Stimulated activated CD4-positive, alpha-beta T cell treated with anti-CD3 and anti-CD28 coated beads, Interleukin-4, amount 100 ng/mL, for 4 hours (primary cell): ENCODE measurements around the gene SIRT3.

Experiments used
- DNase-seq, 2 experiments: peaks; one replicate each; pipeline ENCODE4 v3.0.0-alpha.2; 2020

Gene SIRT3

DNA sequence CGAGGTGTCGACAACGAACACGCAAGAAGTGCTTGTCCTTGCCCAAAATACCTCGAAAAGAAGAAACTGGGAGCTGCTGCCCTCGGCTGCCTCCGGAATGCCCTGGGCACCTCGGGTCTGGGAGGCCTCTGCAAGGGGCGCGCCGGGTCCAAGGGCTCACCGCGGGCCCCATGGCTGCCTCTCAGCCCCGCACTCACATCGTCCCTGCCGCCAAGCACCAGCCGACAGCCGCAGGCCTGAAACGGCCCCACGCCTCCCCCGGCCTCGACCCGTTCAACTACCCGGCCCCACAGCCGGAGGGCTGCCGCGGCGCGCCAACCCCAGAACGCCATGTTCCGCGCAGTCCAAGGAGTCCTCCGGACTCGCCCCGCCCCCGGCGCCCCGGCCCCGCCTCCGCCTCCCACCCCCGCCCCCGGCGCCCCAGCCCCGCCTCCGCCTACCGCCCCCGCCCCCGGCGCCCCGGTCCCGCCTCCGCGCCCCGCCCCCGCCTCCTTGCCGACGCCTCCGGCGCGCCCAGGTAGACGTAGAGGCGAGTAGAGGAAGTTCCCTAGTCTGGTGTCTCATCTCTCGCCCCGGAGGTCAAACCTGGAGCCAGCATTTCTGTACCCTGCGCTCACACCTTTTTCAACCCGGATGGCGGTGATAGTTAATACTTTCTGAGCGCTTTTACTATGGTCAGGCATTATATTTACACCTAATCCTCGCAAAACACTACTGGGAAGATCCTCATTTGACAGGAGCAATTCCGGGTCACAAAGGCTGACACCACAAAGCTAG is at the start of gene SIRT3:
Gene SIRT3 (minus strand): TSS at position 346 of the 777 bp plus-strand sequence. CDS start 14 bp downstream, at position 332.
- DNase-seq, result peak; percentile 77 to 83

DNA sequence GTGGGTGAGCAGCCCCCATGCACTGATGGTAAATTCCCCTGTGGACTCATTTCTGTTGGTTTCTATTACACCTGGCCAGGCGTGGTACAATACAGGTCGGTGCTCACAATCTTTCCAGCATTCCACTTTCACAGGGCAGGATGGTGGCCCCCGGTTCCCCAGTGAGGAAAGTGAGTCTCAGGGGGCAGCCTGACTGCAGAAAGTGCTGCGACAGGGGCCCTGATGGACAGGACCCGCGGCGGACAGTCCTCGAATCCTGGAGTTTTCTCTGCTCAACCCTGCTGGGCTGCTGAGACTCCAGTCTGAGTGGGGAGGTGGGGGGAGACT is 49.7 kb upstream of the SIRT3 start:
- DNase-seq, result no peak

- no peak for DNase-seq
Observed at GRCh38 chr11:285021-285893, 49.1 kb upstream of the SIRT3 start.

GRCh38 chr11:284105-285020 is 48.2 kb upstream of the SIRT3 start:
- peak in 1 of 2 experiments; percentile 0 for DNase-seq

DNA sequence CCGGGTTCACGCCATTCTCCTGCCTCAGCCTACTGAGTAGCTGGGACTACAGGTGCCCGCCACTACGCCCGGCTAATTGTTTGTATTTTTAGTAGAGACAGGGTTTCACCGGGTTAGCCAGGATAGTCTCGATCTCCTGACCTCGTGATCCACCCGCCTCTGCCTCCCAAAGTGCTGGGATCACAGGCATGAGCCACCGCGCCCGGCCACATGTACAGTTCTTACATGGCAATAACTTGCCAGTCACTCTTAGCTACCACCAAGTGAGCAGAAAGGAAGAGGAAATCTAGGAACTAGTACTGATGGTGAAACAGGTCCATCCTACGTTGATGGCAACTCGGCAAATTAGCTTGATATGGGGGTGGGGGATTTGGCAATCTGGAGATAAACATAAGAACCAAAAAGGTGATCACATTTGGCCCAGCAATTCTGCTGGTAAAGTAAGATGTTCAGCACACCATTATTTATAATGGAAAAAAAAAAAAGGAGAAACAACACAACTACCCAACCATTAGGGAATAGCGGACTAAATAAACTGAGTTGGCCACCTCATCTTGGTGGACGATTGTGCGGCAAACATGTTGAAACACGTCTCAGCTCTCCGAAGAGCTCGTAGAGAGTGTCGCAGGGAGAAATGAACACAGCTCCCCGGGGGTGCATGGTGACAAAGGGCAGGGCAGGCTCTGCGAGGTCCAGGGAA is 47.4 kb upstream of the SIRT3 start:
- DNase-seq, result no peak

GRCh38 chr11:282630-283360 is 46.7 kb upstream of the SIRT3 start:
- no peak for DNase-seq

DNA sequence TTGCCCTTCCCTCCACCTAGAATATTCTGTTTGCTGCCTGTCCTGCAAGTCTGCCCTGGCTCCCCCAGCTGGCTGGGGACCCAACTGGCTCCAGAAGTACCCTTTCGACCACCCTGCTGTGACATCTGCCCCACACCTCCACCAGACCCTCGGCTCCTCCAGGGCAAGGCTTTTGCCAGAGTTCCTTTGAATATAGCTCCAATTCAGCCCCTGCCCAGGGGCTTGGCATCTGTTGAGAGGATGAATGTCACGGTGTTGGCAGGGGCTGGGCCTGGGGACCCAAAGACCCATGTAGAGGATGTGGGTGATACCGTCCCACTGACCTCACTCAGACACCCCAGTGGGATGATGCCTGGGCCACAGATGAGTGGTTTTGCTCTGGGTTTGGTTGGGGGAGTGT is 46.0 kb upstream of the SIRT3 start:
- no peak for DNase-seq

DNA sequence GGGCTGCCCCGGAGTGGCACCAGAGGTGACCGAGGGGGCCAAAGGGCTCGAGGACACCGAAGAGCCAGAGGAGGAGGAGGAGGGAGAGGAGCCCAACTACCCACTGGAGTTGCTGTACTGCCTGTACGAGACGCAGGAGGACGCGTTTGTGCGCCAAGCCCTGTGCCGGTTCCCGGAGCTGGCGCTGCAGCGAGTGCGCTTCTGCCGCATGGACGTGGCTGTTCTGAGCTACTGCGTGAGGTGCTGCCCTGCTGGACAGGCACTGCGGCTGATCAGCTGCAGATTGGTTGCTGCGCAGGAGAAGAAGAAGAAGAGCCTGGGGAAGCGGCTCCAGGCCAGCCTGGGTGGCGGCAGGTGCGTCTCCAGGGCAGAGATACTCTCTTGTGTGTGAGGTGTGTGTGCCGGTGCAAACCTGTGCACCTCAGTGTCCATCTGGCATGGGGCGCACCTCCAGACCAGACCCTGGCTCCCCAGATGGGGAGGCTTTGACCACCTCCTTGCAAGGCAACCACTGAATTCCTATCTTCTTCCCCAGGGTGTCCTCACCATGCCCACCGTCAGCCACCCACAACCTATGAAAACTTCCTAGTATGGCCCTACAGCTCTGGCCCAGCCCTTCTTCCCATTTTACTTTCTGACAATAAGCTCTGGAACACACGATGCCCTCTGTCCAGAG is 45.5 kb upstream of the SIRT3 start:
- DNase-seq, result no peak

- DNase-seq, result no peak
Observed at GRCh38 chr11:280706-281485, 44.8 kb upstream of the SIRT3 start.

DNA sequence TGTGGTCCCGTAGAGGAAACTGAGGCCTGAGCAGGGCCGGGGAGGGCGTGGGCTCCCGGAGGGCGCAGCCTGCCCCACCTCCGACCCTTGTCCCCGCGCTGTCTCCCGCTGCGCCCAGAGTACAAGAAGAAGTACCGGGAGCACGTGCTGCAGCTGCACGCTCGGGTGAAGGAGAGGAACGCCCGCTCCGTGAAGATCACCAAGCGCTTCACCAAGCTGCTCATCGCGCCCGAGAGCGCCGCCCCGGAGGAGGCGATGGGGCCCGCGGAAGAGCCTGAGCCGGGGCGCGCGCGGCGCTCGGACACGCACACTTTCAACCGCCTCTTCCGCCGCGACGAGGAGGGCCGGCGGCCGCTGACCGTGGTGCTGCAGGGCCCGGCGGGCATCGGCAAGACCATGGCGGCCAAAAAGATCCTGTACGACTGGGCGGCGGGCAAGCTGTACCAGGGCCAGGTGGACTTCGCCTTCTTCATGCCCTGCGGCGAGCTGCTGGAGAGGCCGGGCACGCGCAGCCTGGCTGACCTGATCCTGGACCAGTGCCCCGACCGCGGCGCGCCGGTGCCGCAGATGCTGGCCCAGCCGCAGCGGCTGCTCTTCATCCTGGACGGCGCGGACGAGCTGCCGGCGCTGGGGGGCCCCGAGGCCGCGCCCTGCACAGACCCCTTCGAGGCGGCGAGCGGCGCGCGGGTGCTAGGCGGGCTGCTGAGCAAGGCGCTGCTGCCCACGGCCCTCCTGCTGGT is 44.0 kb upstream of the SIRT3 start:
- peak; percentile 47 to 48 for DNase-seq

GRCh38 chr11:279040-279965 is 43.2 kb upstream of the SIRT3 start:
- DNase-seq, result no peak

DNA sequence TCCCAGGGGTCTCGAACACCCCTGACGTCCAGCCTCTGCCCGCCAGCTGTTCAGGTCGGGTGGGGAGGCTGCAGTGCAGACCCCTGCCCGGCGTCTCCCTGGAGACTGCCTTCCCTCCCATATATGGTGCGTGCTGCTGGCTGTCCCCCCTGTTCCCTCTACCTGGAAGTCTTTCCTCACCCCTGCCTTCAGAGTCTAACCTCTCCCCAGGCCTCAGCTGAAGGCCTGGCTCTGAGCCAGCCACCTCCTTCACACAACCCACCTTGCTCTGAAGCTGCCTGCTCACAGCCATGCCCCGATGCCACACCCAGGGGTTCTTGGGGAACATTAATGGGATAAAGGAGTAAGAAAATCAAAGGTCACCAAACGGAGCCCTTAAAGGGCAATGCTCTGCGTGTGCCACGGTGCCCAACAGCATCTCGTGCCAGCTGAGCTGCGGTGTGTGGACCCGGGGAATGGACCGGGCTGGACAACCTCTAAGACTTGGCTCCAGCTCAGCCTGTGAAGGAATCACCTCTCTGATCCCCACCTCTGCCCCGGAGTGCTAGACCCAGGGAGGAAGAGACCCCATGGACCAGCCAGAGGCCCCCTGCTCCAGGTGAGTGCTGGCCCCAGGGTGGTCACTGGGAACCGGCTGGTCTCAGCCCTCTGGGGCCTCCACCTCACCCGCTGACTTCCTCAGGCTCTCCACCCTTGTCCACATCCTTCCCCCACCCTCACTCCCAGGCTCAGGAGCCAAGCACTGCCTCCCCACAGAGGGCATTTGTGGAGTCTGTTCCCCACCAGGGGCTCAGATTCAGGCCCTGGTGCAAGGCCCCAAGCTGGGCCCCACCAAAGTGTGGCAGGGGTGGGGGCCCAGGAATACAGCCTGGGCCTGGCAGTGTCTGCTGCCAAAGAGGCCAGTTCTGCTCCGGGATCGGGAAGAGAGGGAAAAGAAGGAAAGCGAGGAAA is 42.1 kb upstream of the SIRT3 start, which contains the start of gene NLRP6:
Gene NLRP6 (plus strand): TSS at position 407 of the 951 bp plus-strand sequence. CDS start 163 bp downstream, at position 570.
- no peak for DNase-seq

- no peak for DNase-seq
Observed at GRCh38 chr11:276219-276618, 40.1 kb upstream of the SIRT3 start.

- DNase-seq, result no peak
Observed at GRCh38 chr11:272931-273198, 36.7 kb upstream of the SIRT3 start.

DNA sequence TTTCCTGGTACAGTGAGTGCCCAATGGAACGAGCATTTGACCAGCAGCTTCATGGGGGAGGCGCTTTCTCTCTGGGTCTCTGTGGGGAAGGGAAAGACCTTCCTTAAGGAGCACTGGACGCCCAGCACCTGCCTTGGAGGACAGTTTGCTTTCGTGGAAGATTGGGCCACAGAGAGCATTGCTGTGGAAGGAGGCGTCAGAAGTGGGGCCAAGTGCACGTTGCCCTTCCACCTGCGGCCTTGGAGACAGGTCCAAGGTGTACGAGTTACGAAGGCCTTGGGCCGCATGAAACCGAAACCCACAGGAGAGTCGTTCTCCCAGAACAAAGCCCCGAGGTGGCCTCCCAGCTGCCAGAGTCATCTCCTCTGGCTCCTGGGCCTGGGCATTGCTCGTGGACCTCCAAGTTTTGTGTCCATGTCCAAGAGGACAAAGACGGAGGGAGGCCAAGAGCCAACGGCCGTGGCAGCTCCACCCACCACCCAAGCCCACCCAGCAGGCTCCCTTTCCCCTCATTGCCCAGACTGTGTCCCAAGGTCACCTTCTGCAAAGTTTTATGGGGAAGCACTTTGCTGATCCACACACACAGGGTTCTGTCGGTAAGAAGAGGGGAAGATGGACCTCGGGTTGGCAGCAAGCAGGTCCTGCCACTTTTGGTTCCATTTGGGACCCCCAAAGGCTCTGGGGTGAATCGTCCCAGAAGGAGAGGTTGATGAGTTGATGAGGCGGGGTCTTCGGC is 36.2 kb upstream of the SIRT3 start:
- DNase-seq, result no peak

DNA sequence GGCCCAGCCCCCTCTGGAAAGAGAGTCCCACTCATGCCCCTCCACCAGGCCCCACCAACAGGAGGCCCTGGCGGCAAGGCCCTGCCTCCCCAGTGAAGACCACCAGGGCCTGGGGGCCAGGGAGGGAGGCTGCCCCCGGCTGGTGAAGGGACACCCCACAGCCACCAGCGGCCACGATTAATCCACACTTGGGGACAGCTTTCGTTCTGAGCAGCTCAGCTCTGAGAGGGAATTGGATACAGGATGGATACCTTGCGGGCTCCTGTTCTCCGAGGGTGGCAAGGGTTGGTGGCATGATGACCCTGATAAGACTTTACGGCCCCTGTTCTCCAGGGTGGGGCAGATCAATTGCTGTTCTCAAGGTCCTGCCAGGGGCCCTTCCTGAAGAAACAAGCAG is 35.2 kb upstream of the SIRT3 start:
- DNase-seq, result no peak
